ENCODE results near the gene HSPG2. TPM values are rescaled to one million over a fixed set of nuclear protein-coding genes. Genes with fewer than 3 reads are reported as not detected.

Gene HSPG2
- total and polyA plus RNA-seq, 10 of the 15 experiments (the other 5 are each of a cell fraction or from before 2014, with no cell fraction given), result 0.30 to 3.4 (median 0.73) TPM; not detected in 2

DNA sequence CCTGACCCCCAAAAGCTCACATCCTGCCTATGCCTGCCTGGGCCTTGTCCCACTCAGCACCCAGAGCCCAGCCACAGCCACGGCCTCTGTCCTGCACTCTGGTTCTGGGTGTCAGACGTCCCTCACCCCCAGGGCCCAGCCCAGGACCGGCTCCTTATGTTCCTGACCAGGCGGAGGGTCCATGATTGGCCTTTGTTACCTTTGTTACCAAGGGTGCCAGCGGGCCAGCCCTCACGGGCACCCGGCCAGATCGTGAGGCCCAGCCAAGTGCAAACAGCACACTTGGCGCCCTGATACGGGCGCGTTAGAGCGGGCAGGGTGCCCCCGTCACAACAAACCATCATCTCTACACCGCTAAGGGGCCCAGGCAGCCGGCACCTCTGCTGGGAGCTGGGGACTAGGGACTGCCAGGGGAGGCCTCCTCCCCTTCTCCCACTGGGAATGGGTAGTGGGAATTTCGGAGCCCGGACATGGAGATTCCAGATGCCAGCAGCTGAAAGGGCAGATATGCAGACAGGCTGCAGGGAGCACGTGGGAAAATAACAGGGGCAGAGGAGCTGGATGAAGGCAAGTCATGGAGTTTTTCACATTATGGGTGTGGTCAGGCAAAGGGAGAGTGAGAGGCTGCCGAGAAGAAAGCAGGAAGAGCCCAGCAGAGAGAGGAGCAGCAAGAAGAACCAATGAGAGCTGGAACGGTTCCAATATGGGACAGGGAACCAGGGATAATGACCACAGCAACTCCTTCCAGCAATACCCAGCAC lies 22.1 kb downstream of the HSPG2 start:
- POLR2A ChIA-PET, result no interaction called here
- TF ChIP-seq IKZF2 (IDR thresholded peaks at IDR 0.05) (0 out of 4 replicates have a peak, but pooled peaks of 1 of the 2 experiments have one; percentile 16), ZNF217 (IDR thresholded peaks at IDR 0.05) (no peak), ZSCAN29 (IDR thresholded peaks at IDR 0.05) (no peak), SREBF1 (IDR thresholded peaks at IDR 0.05; ENCODE audit: low read length) (no peak)
- H3K27me3 ChIP-seq (replicated peaks in 1 of 2; ENCODE audit: control insufficient read depth in 2 of 2, insufficient read depth in 2 of 2, low read length in 1 of 2), result no peaks in the 10 kb centered on the region

GRCh38 chr1:21914450-21914849 lies 22.7 kb downstream of the HSPG2 start:
- no peaks in the 10 kb centered on the region for H3K36me3 ChIP-seq (ENCODE audit: control insufficient read depth in 2 of 2, insufficient read depth in 2 of 2, low read length in 1 of 2)
- CTCF ChIA-PET, result interaction anchor here (0.6 to 1.6 kb wide), 2 partner anchors 9 to 591 kb away, joined by 3 read pairs; no protein-coding TSS in a partner anchor
- no peak overlapping the region for H3K9ac ChIP-seq (ENCODE audit: control insufficient read depth, insufficient read depth, low read length)
- H3K27ac ChIP-seq (ENCODE audit: control insufficient read depth, insufficient read depth), result no peak overlapping the region
- intact Hi-C loops (cut with micrococcal nuclease; ENCODE audit: unreplicated experiment), result no loop called here
- H3K27me3 ChIP-seq (replicated peaks in 1 of 2; ENCODE audit: control insufficient read depth in 2 of 2, insufficient read depth in 2 of 2, low read length in 1 of 2), result no peaks in the 10 kb centered on the region
- no peaks in the 10 kb centered on the region for H3K9me3 ChIP-seq (replicated peaks; ENCODE audit: control insufficient read depth, insufficient read depth, low read length)
- H3K4me1 ChIP-seq (ENCODE audit: control insufficient read depth, insufficient read depth, low read length), result peaks cover 9% of the 10 kb centered on the region
- H4K20me1 ChIP-seq (ENCODE audit: control insufficient read depth, insufficient read depth), result no peaks in the 10 kb centered on the region
- H3K79me2 ChIP-seq (ENCODE audit: control insufficient read depth, insufficient read depth, low read length), result no peaks in the 10 kb centered on the region
- FAIRE-seq, result no peak
- no peak overlapping the region for H3K4me2 ChIP-seq (ENCODE audit: control insufficient read depth, insufficient read depth)
- POLR2A ChIA-PET, result no interaction called here
- in situ Hi-C loops (cut with MboI), result no loop called here
- no peak overlapping the region for H3K4me3 ChIP-seq
- TF ChIP-seq, protein P1, sequence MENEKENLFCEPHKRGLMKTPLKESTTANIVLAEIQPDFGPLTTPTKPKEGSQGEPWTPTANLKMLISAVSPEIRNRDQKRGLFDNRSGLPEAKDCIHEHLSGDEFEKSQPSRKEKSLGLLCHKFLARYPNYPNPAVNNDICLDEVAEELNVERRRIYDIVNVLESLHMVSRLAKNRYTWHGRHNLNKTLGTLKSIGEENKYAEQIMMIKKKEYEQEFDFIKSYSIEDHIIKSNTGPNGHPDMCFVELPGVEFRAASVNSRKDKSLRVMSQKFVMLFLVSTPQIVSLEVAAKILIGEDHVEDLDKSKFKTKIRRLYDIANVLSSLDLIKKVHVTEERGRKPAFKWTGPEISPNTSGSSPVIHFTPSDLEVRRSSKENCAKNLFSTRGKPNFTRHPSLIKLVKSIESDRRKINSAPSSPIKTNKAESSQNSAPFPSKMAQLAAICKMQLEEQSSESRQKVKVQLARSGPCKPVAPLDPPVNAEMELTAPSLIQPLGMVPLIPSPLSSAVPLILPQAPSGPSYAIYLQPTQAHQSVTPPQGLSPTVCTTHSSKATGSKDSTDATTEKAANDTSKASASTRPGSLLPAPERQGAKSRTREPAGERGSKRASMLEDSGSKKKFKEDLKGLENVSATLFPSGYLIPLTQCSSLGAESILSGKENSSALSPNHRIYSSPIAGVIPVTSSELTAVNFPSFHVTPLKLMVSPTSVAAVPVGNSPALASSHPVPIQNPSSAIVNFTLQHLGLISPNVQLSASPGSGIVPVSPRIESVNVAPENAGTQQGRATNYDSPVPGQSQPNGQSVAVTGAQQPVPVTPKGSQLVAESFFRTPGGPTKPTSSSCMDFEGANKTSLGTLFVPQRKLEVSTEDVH (IDR thresholded peaks at IDR 0.05; ENCODE audit: low read depth, partially characterized antibody), result no peak
- no peak for ATAC-seq
- H2AFZ ChIP-seq (ENCODE audit: control insufficient read depth, low read depth, low read length), result no peak overlapping the region
- BruUV-seq (replicated peaks), result no TSS peak
- SMC1A ChIA-PET (ENCODE audit: uncharacterized antibody, unreplicated experiment), result interaction anchor here (1.1 kb wide), 1 partner anchor 12 kb away, joined by 3 read pairs; no protein-coding TSS in a partner anchor
- RAD21 ChIA-PET (ENCODE audit: unreplicated experiment), result no interaction called here
- DNase-seq (ENCODE audit: low read depth, low spot score), result no peak
- 46% methylated on average over 5 of the region's 5 CpGs for WGBS (ENCODE audit: insufficient coverage, insufficient replicate concordance, low lambda C conversion rate, missing lambda C conversion rate)

More for the DNA sequence above, 22.1 kb downstream of the HSPG2 start:
- ChIA-PET CTCF (interaction anchor here (0.6 to 1.6 kb wide), 2 partner anchors 9 to 590 kb away, joined by 3 read pairs; no protein-coding TSS in a partner anchor), SMC1A (ENCODE audit: uncharacterized antibody, unreplicated experiment) (interaction anchor here (1.1 kb wide), 1 partner anchor 13 kb away, joined by 3 read pairs; no protein-coding TSS in a partner anchor), RAD21 (ENCODE audit: unreplicated experiment) (no interaction called here)
- no peak for ATAC-seq
- no peak for DNase-seq (ENCODE audit: low read depth, low spot score)
- no peaks in the 10 kb centered on the region for H3K79me2 ChIP-seq (ENCODE audit: control insufficient read depth, insufficient read depth, low read length)
- no peak overlapping the region for H3K4me3 ChIP-seq
- no peak overlapping the region for H3K9ac ChIP-seq (ENCODE audit: control insufficient read depth, insufficient read depth, low read length)
- H2AFZ ChIP-seq (ENCODE audit: control insufficient read depth, low read depth, low read length), result no peak overlapping the region
- no peak overlapping the region for H3K4me2 ChIP-seq (ENCODE audit: control insufficient read depth, insufficient read depth)
- no peaks in the 10 kb centered on the region for H3K9me3 ChIP-seq (replicated peaks; ENCODE audit: control insufficient read depth, insufficient read depth, low read length)
- no peaks in the 10 kb centered on the region for H3K36me3 ChIP-seq (ENCODE audit: control insufficient read depth in 2 of 2, insufficient read depth in 2 of 2, low read length in 1 of 2)
- in situ Hi-C loops (cut with MboI) (no loop called here), intact Hi-C loops (cut with micrococcal nuclease; ENCODE audit: unreplicated experiment) (no loop called here)
- BruUV-seq (replicated peaks), result no TSS peak
- H3K4me1 ChIP-seq (ENCODE audit: control insufficient read depth, insufficient read depth, low read length), result peaks cover 3% of the 10 kb centered on the region
- FAIRE-seq, result no peak
- 47% methylated on average over 21 of the region's 21 CpGs for WGBS (ENCODE audit: insufficient coverage, insufficient replicate concordance, low lambda C conversion rate, missing lambda C conversion rate)
- H4K20me1 ChIP-seq (ENCODE audit: control insufficient read depth, insufficient read depth), result no peaks in the 10 kb centered on the region
- H3K27ac ChIP-seq (ENCODE audit: control insufficient read depth, insufficient read depth), result no peak overlapping the region

Data from GM12878 (cell line).